ENCODE data around the gene NPPC. TPM values are rescaled to one million over a fixed set of nuclear protein-coding genes. Genes with fewer than 3 reads are reported as not detected.
"Not testable (repeated sequence)": the region's sequence is repeated elsewhere in the genome, so short reads cannot be mapped to it uniquely, and the experiment has no call there.

NPPC gene
- total RNA-seq, 1 donor, result not detected

DNA sequence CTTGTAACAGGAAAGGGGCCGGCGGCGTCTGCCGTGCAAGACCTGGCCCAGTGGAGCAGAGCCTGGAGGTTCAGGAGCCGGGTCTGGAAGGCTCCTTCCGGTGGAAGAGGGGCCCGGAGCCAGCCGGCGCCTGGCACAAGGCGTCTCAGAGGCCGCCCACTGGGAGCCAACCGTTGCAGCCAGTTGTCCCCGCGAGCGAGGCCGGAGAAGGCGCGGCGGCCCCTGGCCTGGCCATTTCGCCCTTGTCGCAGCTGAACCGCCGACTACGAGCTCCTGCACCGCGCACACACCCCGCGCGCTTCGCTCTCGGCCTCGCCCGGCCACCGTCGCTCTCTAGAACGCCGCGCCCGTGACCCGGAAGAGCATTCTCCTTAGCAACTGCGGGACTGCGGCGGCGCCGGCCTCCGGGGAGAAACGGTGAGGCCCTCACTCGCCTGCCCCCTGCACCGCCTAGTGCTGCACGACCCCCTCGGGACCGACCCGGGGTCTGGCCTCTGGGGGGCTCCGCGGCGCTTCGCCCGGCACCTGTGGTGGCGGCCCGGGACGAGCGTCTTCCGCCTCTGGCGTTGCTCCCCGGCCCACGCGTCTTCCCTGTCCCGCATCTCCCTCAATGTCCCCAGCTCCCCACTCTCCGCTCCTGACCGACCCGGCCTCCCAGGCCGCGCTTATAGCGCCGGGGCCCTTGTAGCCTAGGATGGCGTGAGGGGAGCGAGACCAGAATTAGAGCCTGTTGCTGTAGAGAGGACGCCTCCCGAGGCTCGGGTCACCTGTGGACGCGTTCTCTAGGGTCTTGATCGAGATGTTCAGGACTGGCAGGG lies 35.4 kb upstream of the NPPC start, which contains the start of gene DIS3L2:
TSS of gene DIS3L2 (plus strand) at position 365 of the 818 bp plus-strand sequence. CDS start 53,215 bp downstream, outside the sequence.
- peak within 1 kb of the TSS; percentile 92 for H3K4me3 ChIP-seq (ENCODE audit: low read depth, low read length)
- TF ChIP-seq, protein P1, sequence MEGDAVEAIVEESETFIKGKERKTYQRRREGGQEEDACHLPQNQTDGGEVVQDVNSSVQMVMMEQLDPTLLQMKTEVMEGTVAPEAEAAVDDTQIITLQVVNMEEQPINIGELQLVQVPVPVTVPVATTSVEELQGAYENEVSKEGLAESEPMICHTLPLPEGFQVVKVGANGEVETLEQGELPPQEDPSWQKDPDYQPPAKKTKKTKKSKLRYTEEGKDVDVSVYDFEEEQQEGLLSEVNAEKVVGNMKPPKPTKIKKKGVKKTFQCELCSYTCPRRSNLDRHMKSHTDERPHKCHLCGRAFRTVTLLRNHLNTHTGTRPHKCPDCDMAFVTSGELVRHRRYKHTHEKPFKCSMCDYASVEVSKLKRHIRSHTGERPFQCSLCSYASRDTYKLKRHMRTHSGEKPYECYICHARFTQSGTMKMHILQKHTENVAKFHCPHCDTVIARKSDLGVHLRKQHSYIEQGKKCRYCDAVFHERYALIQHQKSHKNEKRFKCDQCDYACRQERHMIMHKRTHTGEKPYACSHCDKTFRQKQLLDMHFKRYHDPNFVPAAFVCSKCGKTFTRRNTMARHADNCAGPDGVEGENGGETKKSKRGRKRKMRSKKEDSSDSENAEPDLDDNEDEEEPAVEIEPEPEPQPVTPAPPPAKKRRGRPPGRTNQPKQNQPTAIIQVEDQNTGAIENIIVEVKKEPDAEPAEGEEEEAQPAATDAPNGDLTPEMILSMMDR (IDR thresholded peaks at IDR 0.05; ENCODE audit: insufficient read depth, low read length), result no peak
- peak; percentile 76 for DNase-seq (ENCODE audit: low read depth)

DNA sequence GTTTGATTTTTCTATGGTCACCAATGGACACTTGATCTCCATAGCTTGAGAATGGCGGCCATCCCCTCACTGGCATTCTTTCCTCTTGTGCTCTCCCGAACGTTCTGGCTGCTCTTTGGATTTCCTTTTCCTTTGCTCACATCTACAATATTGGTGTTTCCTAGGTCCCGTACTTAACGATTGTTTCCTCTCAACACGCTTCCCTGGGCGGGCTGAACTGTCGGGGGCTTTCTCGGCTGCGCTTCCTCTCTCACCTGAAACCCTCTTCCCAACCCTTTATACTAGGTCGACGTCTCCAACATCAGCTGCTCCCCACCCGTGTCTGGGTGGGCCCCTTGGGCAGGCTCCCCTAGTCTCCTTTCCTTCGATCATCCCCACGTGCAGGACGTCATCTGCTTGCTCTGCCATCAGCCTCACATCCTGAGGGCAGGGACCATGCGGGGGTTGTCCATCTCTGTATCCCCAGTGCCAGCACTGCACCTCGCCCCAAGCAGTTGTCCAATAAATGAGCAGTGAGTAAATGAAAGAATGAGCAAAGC lies 34.7 kb upstream of the NPPC start:
- TF ChIP-seq, protein P1 (IDR thresholded peaks at IDR 0.05; ENCODE audit: insufficient read depth, low read length), result no peak
- H3K4me3 ChIP-seq (ENCODE audit: low read depth, low read length), result peak overlapping the region; percentile 92
- no peak for DNase-seq (ENCODE audit: low read depth)

DNA sequence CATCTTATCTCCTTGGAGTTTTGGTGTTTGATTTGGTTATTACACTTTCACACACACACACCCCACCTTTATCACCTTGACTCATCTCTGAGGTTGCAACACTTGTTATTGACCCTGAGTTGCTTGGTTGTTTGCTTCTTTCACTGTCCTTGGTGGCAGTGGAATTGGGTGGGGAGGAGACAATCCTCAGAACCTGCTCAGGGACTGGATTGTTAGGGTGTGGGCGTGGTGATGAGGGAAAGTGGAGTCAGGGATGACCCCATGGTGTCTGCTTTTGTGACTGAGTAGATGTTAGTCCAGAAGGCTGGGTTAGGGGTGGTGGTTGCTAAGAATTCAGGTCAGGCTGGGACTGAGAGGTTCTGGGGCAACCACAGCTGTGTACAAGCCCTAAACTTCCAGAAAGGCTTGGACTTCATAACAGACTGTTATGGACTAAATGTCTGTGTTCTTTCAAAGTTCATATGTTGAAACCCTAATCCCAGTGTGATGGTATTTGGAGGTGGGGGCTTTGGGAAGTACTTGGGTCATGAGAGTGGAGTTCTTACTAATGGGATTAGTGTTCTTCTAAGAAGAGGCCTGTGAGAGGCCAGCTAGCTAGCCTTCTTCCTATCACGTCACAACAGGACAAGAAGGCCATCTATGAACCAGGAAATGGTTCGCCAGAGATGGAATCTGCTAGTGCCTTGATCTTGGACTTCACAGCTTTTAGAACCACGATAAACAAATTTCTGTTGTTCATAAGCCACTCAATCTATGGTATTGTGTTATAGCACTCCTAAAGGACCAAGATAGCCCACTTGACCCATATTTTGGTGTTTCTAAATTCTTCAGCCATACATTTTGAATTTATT lies 31.9 kb upstream of the NPPC start:
- TF ChIP-seq, protein P1 (IDR thresholded peaks at IDR 0.05; ENCODE audit: insufficient read depth, low read length), result no peak
- DNase-seq (ENCODE audit: low read depth), result no peak
- H3K4me3 ChIP-seq (ENCODE audit: low read depth, low read length), result no peak overlapping the region

DNA sequence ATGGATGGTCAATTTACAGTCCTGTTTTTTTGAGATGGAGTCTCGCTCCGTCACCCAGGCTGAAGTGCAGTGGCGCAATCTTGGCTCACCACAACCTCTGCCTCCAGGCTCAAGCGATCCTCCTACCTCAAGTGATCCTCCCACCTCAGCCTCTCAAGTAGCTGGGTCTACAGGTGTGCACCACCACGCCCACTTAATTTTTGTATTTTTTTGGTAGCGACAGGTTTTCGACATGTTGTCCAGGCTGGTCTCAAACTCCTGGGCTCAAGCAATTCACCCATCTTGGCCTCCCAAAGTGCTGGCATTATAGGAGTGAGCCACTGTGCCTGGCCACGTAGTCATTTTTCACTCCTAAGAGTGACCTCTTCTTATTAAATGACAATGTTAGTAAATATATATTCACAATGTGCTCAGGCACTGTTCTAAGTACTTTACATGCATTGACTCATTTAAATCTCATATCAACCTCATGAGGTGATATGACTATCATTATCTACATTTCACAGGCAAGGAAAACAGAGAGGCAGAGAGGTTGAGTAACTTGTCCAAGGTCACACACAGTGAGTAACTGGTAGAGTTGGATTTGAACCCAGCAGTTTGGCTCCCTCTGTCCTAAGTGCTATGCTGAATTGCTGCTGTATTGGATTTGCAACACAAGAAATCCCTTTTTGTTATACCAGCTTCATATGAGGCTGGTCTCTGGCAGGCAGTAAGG lies 29.7 kb upstream of the NPPC start:
- no peak overlapping the region for H3K4me3 ChIP-seq (ENCODE audit: low read depth, low read length)
- TF ChIP-seq, protein P1 (IDR thresholded peaks at IDR 0.05; ENCODE audit: insufficient read depth, low read length), result no peak
- DNase-seq (ENCODE audit: low read depth), result no peak

DNA sequence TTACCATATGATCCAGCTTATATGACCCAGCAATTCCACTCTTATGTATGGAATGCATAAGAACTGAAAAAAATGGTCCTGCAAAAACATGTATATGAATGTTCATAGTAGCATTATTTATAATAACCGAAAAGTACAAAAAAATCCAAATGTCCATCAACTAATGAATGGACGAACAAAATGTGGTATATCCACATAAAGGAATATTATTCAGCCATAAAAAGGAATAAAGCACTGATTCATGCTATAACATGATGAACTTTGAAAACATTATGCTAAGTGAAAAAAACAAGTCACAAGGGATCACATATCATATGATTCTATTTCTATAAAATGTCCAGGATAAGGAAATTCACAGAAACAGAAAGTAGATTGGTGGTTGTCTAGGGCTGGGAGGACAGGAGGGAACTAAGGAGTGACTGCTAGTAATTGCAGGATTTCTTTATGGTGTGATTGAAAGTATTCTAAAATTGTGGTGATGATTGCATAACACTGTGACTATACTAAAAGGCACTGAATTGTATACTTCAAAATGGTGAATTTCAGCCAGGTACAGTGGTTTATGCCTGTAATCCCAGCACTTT lies 25.3 kb upstream of the NPPC start:
- TF ChIP-seq, protein P1 (IDR thresholded peaks at IDR 0.05; ENCODE audit: insufficient read depth, low read length), result no peak
- no peak for DNase-seq (ENCODE audit: low read depth)
- H3K4me3 ChIP-seq (ENCODE audit: low read depth, low read length), result no peak overlapping the region

DNA sequence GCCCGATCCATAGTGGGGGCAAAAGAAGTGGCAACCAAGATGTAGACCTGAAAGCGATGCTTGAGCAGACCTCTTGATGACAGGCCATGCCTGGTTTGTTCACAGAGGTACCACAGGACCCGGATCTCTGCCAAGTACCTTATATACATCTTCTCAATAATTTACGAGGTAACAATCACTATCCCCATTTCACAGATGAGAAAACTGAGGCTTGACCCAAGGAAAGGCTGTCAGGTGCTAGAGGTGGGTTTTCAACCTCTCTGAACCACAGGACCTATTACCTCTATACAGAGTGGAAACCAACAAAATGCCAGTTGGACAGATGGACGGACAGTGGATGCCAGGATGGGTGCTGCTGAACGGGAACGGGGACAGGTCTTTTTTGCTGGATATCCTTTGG lies 21.5 kb upstream of the NPPC start:
- TF ChIP-seq, protein P1 (IDR thresholded peaks at IDR 0.05; ENCODE audit: insufficient read depth, low read length), result no peak
- no peak overlapping the region for H3K4me3 ChIP-seq (ENCODE audit: low read depth, low read length)

DNA sequence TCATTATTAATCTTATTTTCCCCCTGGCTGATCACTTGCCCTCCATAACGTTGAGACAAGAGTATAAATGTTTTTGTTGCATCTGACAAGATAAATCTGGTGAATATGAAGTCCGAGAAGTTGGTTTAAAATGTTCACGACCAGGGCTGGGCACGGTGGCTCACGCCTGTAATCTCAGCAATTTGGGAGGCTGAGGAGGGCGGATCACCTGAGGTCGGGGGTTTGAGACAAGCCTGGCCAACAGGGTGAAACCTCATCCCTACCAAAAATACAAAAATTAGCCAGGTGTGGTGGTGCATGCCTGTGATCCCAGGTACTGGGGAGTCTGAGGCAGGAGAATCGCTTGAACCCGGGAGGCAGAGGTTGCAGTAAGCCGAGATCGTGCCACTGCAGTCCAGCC lies 20.9 kb upstream of the NPPC start:
- DNase-seq (ENCODE audit: low read depth); H3K4me3 ChIP-seq (ENCODE audit: low read depth, low read length): not testable (repeated sequence)

More for the DNA sequence above, 21.5 kb upstream of the NPPC start:
- DNase-seq (ENCODE audit: low read depth), result no peak
